ENCODE measurements around the gene ANXA3.

DNA sequence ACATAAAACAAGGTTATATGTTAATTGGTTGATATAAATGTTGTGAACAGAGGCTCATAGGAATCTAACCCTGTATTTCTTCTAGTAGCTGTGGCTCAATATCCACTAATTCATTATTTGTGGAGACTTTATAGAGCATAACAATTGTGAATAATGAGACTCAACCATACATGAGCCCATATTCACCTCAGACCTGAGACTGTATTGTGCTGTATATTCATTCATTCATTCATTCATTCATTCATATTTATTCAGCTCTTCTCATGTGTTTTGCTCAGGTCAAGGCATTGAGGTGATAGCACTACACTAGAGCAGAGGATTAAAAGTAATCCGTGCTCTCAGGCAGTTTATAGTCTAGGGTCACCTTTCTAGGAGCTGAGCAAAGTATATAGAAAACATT, 24.5 kb upstream of the ANXA3 start:
- TF ChIP-seq POLR2A (IDR thresholded peaks at IDR 0.05; ENCODE audit: low read length) (no peak), GATA1 (IDR thresholded peaks at IDR 0.05; ENCODE audit: low read depth, low read length) (no peak)

Measured in erythroblast (primary cell).